Ovary (tissue), 3 donors: ENCODE results near the gene AFG1L.

Experiments
- CTCF ChIP-seq, 3 donors: fragments of 450-650 bp in 2 of 3; fragments of 200-600 bp in 1 of 3; IDR thresholded peaks; one replicate each; pipeline versions ENCODE4 v1.5.1 to v1.8.0; 2016 to 2022; ENCODE audit warnings: antibody characterized with exemption in 3 of 3, mild to moderate bottlenecking in 1 of 3
- EP300 ChIP-seq: sonication (generic); formaldehyde crosslinking; IDR thresholded peaks from one replicate; pipeline ENCODE4 v1.6.1; 2017; ENCODE audit warnings: antibody characterized with exemption
- POLR2A ChIP-seq: fragments of 450-650 bp; IDR thresholded peaks from one replicate; pipeline ENCODE4 v1.6.1; 2017; ENCODE audit warnings: antibody characterized with exemption, mild to moderate bottlenecking, moderate library complexity
- donor health status: DM: no; HTN: no; CAD: no.

GRCh38 chr6:108309844-108310243 is 15.0 kb downstream of the AFG1L start:
- TF ChIP-seq CTCF (IDR thresholded peaks at IDR 0.05) (no peak), POLR2A (no peak), EP300 (no peak)
